Cardiac septum (tissue), 1 donor: ENCODE results near the gene FAM221B. TPM values are rescaled to one million over a fixed set of nuclear protein-coding genes. Genes with fewer than 3 reads are reported as not detected.

Source experiments
- DNase-seq: peaks from one replicate; pipeline ENCODE4 v3.0.0-alpha.2; 2020; ENCODE audit warnings: low spot score
- intact Hi-C: fragments of 100-400 bp; cut with DNase I; formaldehyde crosslinking; loops from one replicate; pipeline ENCODE4 v1.14.0; 2022
- total RNA-seq: library from RNA; stranded (reverse); fragmentation: NEBNext Ultra II Directional; extraction: Animal tissue kit (Norgen Biotek cat#: 25700); gene quantifications from one replicate; pipeline ENCODE4 v1.2.1, GENCODE V29; 2021
- donor health status: DM: no; HTN: no; CAD: no.

FAM221B gene
- total RNA-seq, 1 donor from 2014 or later: not detected

- no peak for DNase-seq
- intact Hi-C loops: no loop called here
Observed at GRCh38 chr9:35797311-35798109, 31.0 kb downstream of the FAM221B start.

GRCh38 chr9:35795695-35796094 is 32.8 kb downstream of the FAM221B start:
- intact Hi-C loops: no loop called here
- no peak for DNase-seq

GRCh38 chr9:35793461-35793860 is 35.1 kb downstream of the FAM221B start:
- intact Hi-C loops: no loop called here
- DNase-seq: no peak

GRCh38 chr9:35792826-35793225 is 35.7 kb downstream of the FAM221B start:
- no peak for DNase-seq
- intact Hi-C loops: no loop called here

GRCh38 chr9:35792024-35792813 is 36.3 kb downstream of the FAM221B start:
- intact Hi-C loops: no loop called here
- no peak for DNase-seq

- intact Hi-C loops: loop anchor here (1.0 to 2.0 kb wide), 3 partner anchors 21 to 91 kb away; partner anchors contain the start of gene SPAG8
- no peak for DNase-seq
Observed at GRCh38 chr9:35791297-35791921, 37.1 kb downstream of the FAM221B start, which contains the start of gene NPR2. NPR2 (plus strand) TSS chr9:35791591; CDS start chr9:35792409, 818 bp downstream.

- intact Hi-C loops: loop anchor here (1.0 to 2.0 kb wide), 3 partner anchors 22 to 92 kb away; partner anchors contain the start of gene SPAG8
- DNase-seq: no peak
Observed at GRCh38 chr9:35790385-35791296, 37.9 kb downstream of the FAM221B start.

GRCh38 chr9:35790025-35790384 is 38.5 kb downstream of the FAM221B start:
- intact Hi-C loops: loop anchor here (2.0 kb wide), 2 partner anchors 23 to 35 kb away; partner anchors contain the start of gene SPAG8
- DNase-seq: no peak

GRCh38 chr9:35789541-35789940 is 39.0 kb downstream of the FAM221B start:
- no peak for DNase-seq
- intact Hi-C loops: loop anchor here (5.0 kb wide), 1 partner anchor 42 kb away; the partner anchor contains the start of genes GBA2 and RGP1

GRCh38 chr9:35783418-35783817 is 45.1 kb downstream of the FAM221B start:
- intact Hi-C loops: no loop called here
- DNase-seq: no peak

GRCh38 chr9:35781066-35781465 is 47.5 kb downstream of the FAM221B start:
- no peak for DNase-seq
- intact Hi-C loops: no loop called here

- no peak for DNase-seq
- intact Hi-C loops: no loop called here
Observed at GRCh38 chr9:35778496-35778895, 50.0 kb downstream of the FAM221B start.

- intact Hi-C loops: no loop called here
- no peak for DNase-seq
Observed at GRCh38 chr9:35776018-35776417, 52.5 kb downstream of the FAM221B start.

- DNase-seq: no peak
- intact Hi-C loops: no loop called here
Observed at GRCh38 chr9:35774907-35775635, 53.5 kb downstream of the FAM221B start.

- intact Hi-C loops: no loop called here
Observed at GRCh38 chr9:35771943-35772342, 56.6 kb downstream of the FAM221B start.

GRCh38 chr9:35771534-35771933 is 57.0 kb downstream of the FAM221B start:
- no peak for DNase-seq
- intact Hi-C loops: no loop called here

More at GRCh38 chr9:35771943-35772342, 56.6 kb downstream of the FAM221B start:
- no peak for DNase-seq

GRCh38 chr9:35771075-35771433 is 57.5 kb downstream of the FAM221B start:
- intact Hi-C loops: no loop called here
- no peak for DNase-seq

GRCh38 chr9:35769763-35770162 is 58.8 kb downstream of the FAM221B start:
- intact Hi-C loops: no loop called here
- DNase-seq: no peak
